PC-3 (cell line): Measurements from ENCODE around the gene TNFSF8.

Experiments used
- CTCF ChIP-seq: fragments of 300-600 bp; sonication (generic); conservative IDR thresholded peaks from 2 replicates; pipeline ENCODE4 v1.5.1; 2017; ENCODE audit warnings: antibody characterized with exemption, low read depth, mild to moderate bottlenecking, low read length
- EZH2 ChIP-seq: fragments of 300-600 bp; sonication (generic); IDR thresholded peaks from one replicate; pipeline ENCODE4 v1.6.1; 2017; ENCODE audit warnings: antibody characterized with exemption, mild to moderate bottlenecking, low read length; ENCODE audit not compliant: unreplicated experiment
- EZH2phosphoT487 ChIP-seq: fragments of 300-600 bp; sonication (generic); IDR thresholded peaks from 2 replicates; pipeline ENCODE4 v1.6.1; 2018; ENCODE audit warnings: mild to moderate bottlenecking, antibody characterized with exemption, low read length, borderline replicate concordance

DNA sequence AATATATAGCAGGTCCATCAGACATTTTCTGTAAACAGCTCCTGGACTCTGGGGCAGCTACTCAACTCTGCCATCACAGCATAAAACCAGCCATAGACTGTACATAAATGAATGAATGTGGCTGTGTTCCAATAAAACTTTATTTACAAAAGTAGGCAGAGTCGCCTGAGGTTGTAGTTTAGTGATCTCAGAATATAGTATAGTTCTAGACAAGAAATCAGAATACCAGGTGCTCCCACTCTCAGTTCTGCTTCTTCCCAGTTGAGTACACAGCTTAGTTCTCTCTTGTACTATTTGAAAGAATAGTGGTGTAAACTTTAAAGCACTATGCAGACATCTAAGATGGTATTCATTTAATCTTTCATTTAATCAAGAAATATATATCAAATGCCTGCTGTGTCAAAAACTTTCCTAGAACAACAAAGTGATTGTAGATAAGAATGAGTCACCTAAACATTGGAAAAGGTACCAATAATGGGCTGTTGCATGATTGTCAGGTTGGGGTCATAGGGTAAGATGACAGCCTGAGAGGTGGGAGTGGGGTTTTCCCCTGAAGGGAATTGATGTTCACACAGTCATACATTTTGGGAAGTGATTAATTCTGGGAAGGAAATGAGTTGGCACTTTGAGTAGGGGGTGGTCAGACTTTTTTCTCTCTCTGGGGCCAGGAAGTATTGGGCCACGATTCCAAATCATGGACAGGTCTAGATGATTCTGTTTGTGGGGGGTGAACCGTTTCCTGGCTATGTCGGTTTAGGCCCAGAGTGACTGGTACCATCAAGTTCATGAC is 37.0 kb downstream of the TNFSF8 start:
- TF ChIP-seq CTCF (no peak), EZH2phosphoT487 (no peak), EZH2 (no peak)
